ENCODE data around the gene NUFIP2. TPM values are rescaled to one million over a fixed set of nuclear protein-coding genes. Genes with fewer than 3 reads are reported as not detected.
A peak's percentile ranks its signal among the peaks of the same experiment; 100 is the strongest.

Gene NUFIP2
- total RNA-seq, 4 donors from 2014 or later: 19.8 to 40.8 (median 25.4) TPM

- Histone ChIP-seq H3K4me1 (peaks cover 0 to 12% (median 5%) of the 10 kb centered on the region in 4 donors), H3K27me3 (no peaks in the 10 kb centered on the region), H3K9me3 (no peaks in the 10 kb centered on the region), H3K4me3 (no peak overlapping the region), H3K27ac (peak overlapping the region in 3 of 4 donors; percentile 50 to 63 (median 59)), H3K36me3 (no peaks in the 10 kb centered on the region)
- 50 to 53% methylated on average over 1 of the region's 1 CpG for WGBS, 2 donors (ENCODE audit: low coverage in 1 of 2)
- in situ Hi-C loops (cut with MboI; ENCODE audit: low pct_ligation_motif_present in 1 of 4, low pct_unique_long_range_greater_than_20kb in 1 of 4, low sequenced_read_pairs in 3 of 4): no loop called here
- no peak for TF ChIP-seq EP300 (IDR thresholded peaks at IDR 0.05; ENCODE audit: low read depth)
- no peak for TF ChIP-seq POLR2AphosphoS5 (IDR thresholded peaks at IDR 0.05)
- no peak for TF ChIP-seq CTCF (IDR thresholded peaks at IDR 0.05)
- no peak for TF ChIP-seq POLR2A (IDR thresholded peaks at IDR 0.05)
- intact Hi-C loops (cut with DNase I; ENCODE audit: low total_unique reads): no loop called here
- DNase-seq: no peak
Observed at GRCh38 chr17:29331708-29332085, 37.7 kb upstream of the NUFIP2 start.

- Histone ChIP-seq H3K4me1 (peaks cover 0 to 12% (median 5%) of the 10 kb centered on the region in 4 donors), H3K4me3 (no peak overlapping the region), H3K36me3 (no peaks in the 10 kb centered on the region), H3K27ac (peak overlapping the region in 3 of 4 donors; percentile 50 to 63 (median 59)), H3K27me3 (no peaks in the 10 kb centered on the region), H3K9me3 (no peaks in the 10 kb centered on the region)
- intact Hi-C loops (cut with DNase I; ENCODE audit: low total_unique reads) (no loop called here), in situ Hi-C loops (cut with MboI; ENCODE audit: low pct_ligation_motif_present in 1 of 4, low pct_unique_long_range_greater_than_20kb in 1 of 4, low sequenced_read_pairs in 3 of 4) (no loop called here)
- DNase-seq: no peak
- TF ChIP-seq POLR2AphosphoS5 (IDR thresholded peaks at IDR 0.05) (no peak), EP300 (IDR thresholded peaks at IDR 0.05; ENCODE audit: low read depth) (no peak), CTCF (IDR thresholded peaks at IDR 0.05) (no peak), POLR2A (IDR thresholded peaks at IDR 0.05) (no peak)
- 61 to 72% methylated on average over 3 of the region's 3 CpGs for WGBS, 2 donors (ENCODE audit: low coverage in 1 of 2)
Observed at GRCh38 chr17:29331075-29331707, 37.2 kb upstream of the NUFIP2 start.

- peaks cover 0 to 12% (median 5%) of the 10 kb centered on the region in 4 donors for H3K4me1 ChIP-seq
- no peak for TF ChIP-seq POLR2A (IDR thresholded peaks at IDR 0.05)
- no peak for TF ChIP-seq EP300 (IDR thresholded peaks at IDR 0.05; ENCODE audit: low read depth)
- no peak for TF ChIP-seq POLR2AphosphoS5 (IDR thresholded peaks at IDR 0.05)
- TF ChIP-seq CTCF (IDR thresholded peaks at IDR 0.05): no peak
- no peak overlapping the region for H3K27ac ChIP-seq
- 78 to 89% methylated on average over 3 to 5 of the region's 5 CpGs for WGBS, 2 donors (ENCODE audit: low coverage in 1 of 2)
- no peak for DNase-seq
- H3K36me3 ChIP-seq: no peaks in the 10 kb centered on the region
- intact Hi-C loops (cut with DNase I; ENCODE audit: low total_unique reads) (no loop called here), in situ Hi-C loops (cut with MboI; ENCODE audit: low pct_ligation_motif_present in 1 of 4, low pct_unique_long_range_greater_than_20kb in 1 of 4, low sequenced_read_pairs in 3 of 4) (no loop called here)
- H3K4me3 ChIP-seq: no peak overlapping the region
- no peaks in the 10 kb centered on the region for H3K9me3 ChIP-seq
- H3K27me3 ChIP-seq: no peaks in the 10 kb centered on the region
Observed at GRCh38 chr17:29327412-29327811, 33.5 kb upstream of the NUFIP2 start.

GRCh38 chr17:29326023-29326813 lies 32.3 kb upstream of the NUFIP2 start:
- in situ Hi-C loops (cut with MboI; ENCODE audit: low pct_ligation_motif_present in 1 of 4, low pct_unique_long_range_greater_than_20kb in 1 of 4, low sequenced_read_pairs in 3 of 4): no loop called here
- Histone ChIP-seq H3K36me3 (no peaks in the 10 kb centered on the region), H3K4me3 (no peak overlapping the region), H3K4me1 (peaks cover 0 to 4% (median 2%) of the 10 kb centered on the region in 4 donors), H3K9me3 (no peaks in the 10 kb centered on the region), H3K27me3 (no peaks in the 10 kb centered on the region), H3K27ac (no peak overlapping the region)
- TF ChIP-seq POLR2A (IDR thresholded peaks at IDR 0.05) (no peak), POLR2AphosphoS5 (IDR thresholded peaks at IDR 0.05) (no peak), EP300 (IDR thresholded peaks at IDR 0.05; ENCODE audit: low read depth) (no peak), CTCF (IDR thresholded peaks at IDR 0.05) (no peak)
- DNase-seq: no peak
- WGBS, 2 donors (ENCODE audit: low coverage in 1 of 2): 79 to 81% methylated on average over 6 of the region's 6 CpGs
- intact Hi-C loops (cut with DNase I; ENCODE audit: low total_unique reads): no loop called here

Data from transverse colon (tissue), 4 donors.